GF-D8 (cell line): ENCODE measurements around the gene TRIM49D2.
"Not testable (repeated sequence)": the region's sequence is repeated elsewhere in the genome, so short reads cannot be mapped to it uniquely, and the experiment has no call there.

Experiments
- DNase-seq: peaks from one replicate; lab custom pipeline; 2025; lab: John Stamatoyannopoulos, UW

The TRIM49D2 gene, protein sequence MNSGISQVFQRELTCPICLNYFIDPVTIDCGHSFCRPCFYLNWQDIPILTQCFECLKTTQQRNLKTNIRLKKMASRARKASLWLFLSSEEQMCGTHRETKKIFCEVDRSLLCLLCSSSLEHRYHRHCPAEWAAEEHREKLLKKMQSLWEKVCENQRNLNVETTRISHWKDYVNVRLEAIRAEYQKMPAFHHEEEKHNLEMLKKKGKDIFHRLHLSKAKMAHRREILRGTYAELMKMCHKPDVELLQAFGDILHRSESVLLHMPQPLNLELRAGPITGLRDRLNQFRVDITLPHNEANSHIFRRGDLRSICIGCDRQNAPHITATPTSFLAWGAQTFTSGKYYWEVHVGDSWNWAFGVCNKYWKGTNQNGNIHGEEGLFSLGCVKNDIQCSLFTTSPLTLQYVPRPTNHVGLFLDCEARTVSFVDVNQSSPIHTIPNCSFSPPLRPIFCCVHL

DNA sequence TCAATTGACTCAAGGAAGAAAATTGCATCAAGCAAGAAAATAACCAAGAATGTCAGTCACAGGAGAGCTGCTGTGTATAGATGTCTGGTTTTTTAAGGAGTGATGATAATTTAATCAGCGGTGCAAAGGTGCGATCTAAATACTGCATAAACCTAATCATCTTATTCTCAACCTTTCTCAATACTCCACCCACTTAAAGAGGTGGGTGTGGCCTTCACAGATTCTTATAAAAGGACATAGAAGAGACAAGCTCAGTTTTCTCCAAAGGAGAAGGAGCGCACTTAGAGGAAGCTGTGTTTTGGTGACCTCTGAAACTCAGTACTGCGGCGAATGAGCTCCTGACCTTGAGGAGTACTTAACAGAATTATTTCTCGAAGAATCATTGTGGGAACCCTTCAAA, at the start of gene TRIM49D2:
Gene TRIM49D2, plus strand, starts transcription at position 301 of the 400 bp plus-strand sequence. CDS start 2,698 bp downstream, outside the sequence.
- DNase-seq: not testable (repeated sequence)

DNA sequence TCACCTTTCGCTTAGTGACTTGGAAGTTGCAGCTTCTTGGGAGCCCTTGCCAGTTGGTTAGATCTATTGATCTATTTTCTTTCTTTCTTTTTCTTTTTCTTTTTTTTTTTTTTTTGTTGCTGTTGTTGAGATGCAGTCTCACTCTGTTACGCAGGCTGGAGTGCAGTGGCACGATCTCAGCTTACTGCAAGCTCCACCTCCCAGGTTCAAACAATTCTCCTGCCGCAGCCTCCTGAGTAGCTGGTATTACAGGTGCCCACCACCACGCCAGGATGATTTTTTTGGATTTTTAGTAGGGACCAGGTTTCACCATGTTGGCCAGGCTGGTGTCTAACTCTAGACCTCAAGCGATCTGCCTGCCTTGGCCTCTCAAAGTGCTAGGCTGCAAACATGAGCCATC, 46.4 kb upstream of the TRIM49D2 start:
- not testable (repeated sequence) for DNase-seq

DNA sequence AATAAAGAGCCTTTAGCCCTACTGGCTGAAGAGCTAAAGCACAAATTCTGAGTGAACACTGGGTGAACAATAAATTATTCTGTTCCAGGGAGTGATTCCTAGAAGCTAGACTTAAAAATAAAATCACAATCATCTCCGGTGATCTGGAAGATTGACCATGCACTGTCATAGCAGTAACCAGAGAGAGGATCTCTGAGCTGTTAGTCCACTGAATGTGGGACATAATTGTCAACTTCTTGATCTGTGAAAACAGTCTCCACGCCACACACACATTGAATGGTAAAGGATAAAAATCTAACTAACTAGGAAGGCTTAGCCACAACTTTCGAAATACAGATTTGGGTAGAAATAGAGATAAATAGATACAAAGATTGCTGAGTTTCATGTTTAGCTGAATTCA, 30.6 kb upstream of the TRIM49D2 start:
- DNase-seq: not testable (repeated sequence)

DNA sequence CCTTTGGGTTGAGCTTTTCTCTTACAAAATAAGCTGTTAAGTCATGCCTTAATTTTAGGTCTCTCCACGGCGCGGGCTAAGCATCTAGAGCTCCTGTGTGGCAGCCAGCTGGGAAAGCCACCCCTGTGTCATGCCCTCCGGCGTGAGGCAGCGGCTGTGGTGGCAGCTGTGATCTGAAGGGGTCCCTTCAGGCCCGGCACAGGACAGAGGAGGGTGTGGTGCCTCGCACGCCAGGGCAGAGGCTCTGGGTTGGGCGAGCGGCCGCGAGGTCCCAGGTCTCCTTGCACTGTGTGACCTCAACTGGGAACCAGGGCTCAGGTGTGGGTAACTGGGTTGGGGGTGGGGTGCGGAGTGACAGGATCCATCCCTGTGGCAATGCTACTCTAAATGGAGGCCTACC, 23.1 kb upstream of the TRIM49D2 start:
- DNase-seq: not testable (repeated sequence)

DNA sequence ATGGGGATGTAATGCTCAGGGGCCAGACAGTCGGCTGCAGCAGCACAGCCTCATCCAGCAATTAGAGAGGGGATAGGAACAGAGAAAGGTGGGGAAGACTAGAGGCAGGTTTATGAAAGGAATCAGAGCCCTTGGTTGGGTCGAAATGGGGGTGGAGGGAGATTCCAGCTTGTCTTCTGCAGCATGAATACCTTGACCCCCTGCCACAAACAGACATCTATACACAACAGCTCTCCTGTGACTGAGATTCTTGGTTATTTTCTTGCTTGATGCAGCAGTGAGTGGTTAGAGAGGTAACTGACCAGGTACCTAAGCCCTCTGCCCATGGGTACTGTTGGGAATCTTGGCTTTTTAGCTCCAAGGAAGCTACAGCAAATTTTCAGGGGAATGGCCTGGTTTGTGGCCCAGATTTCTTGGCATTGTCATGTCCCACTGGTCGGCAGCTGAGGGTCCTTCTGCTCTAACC, 1.6 kb upstream of the TRIM49D2 start, which contains the start of gene TRIM49D1:
Gene TRIM49D1, minus strand, starts transcription at position 51 of the 466 bp plus-strand sequence. CDS start 4,535 bp downstream, outside the sequence.
- DNase-seq: no peak

DNA sequence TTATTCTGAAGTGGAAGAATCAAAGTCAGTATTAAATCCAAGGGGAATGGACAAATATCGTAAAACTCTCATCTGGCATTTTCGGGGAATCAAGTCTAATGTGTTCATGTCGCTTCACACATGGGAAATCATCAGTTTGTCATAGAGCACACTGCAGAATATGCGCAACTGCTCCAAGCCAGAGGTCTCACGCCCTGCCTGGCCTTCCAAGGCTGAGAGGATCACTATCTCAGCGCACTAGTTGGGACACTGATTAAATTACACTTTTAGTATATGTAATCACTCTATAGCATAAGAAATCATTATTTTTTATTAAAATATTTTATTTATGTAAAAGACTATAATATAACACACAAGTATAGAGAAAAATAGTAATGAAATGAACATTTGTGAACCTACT, 37.0 kb downstream of the TRIM49D2 start:
- not testable (repeated sequence) for DNase-seq

DNA sequence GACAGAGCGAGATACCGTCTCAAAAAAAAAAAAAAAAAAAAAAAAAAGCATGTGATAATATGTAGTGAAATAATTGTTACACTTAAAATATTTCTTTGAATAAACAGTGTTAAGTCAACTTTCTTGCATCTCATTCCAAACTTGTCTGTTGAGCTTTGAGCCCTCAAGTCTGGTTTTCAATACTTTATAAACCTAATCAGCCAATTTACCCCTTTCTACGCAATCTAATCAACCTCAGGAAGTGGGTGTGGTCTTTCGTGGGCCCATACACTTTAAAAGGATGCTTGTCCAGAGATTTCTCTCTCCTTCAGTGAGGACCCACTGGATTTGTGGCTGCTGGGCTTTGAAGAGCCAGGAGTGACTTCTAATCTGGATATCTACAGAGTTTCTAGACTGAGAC, 41.9 kb downstream of the TRIM49D2 start, which contains the start of gene TRIM64:
Gene TRIM64, plus strand, starts transcription at position 301 of the 400 bp plus-strand sequence. CDS start 2,467 bp downstream, outside the sequence.
- DNase-seq: not testable (repeated sequence)
